SJCRH30 (cell line): ENCODE results near the gene HBA1. TPM values are rescaled to one million over a fixed set of nuclear protein-coding genes. Genes with fewer than 3 reads are reported as not detected.
"Not testable (repeated sequence)": the region's sequence is repeated elsewhere in the genome, so short reads cannot be mapped to it uniquely, and the experiment has no call there.

Experiments
- DNase-seq, 2 experiments: peaks; one replicate each; pipeline ENCODE4 v3.0.0-alpha.2; 2015 to 2020
- H3K27ac ChIP-seq: fragments of 250-450 bp; sonication (Bioruptor Pico); 2 replicates; pipeline ENCODE4 v1.5.1; 2020; ENCODE audit warnings: mild to moderate bottlenecking, moderate library complexity
- H3K27me3 ChIP-seq: fragments of 250-450 bp; sonication (Bioruptor Pico); 2 replicates; pipeline ENCODE4 v1.5.1; 2020; ENCODE audit warnings: mild to moderate bottlenecking, moderate library complexity
- H3K36me3 ChIP-seq: fragments of 250-450 bp; sonication (Bioruptor Pico); 2 replicates; pipeline ENCODE4 v1.5.1; 2020; ENCODE audit warnings: mild to moderate bottlenecking, moderate library complexity
- H3K4me1 ChIP-seq: fragments of 250-450 bp; sonication (Bioruptor Pico); 2 replicates; pipeline ENCODE4 v1.5.1; 2020; ENCODE audit warnings: mild to moderate bottlenecking, moderate library complexity
- H3K4me3 ChIP-seq: fragments of 250-450 bp; sonication (Bioruptor Pico); 2 replicates; pipeline ENCODE4 v1.5.1; 2020; ENCODE audit warnings: mild to moderate bottlenecking, moderate library complexity
- H3K9me3 ChIP-seq: fragments of 250-450 bp; sonication (Bioruptor Pico); replicated peaks from 2 replicates; pipeline ENCODE4 v1.5.1; 2020; ENCODE audit warnings: mild to moderate bottlenecking, moderate library complexity
- total RNA-seq: library from RNA; depleted of rRNA; stranded (reverse); fragments of >200 nt; shearing (Covaris generic); gene quantifications from 2 replicates; pipeline ENCODE4 v1.2.3, GENCODE V29; 2014; rRNA removed

Gene HBA1
- total RNA-seq, 1 experiment from 2014 or later: not detected

DNA sequence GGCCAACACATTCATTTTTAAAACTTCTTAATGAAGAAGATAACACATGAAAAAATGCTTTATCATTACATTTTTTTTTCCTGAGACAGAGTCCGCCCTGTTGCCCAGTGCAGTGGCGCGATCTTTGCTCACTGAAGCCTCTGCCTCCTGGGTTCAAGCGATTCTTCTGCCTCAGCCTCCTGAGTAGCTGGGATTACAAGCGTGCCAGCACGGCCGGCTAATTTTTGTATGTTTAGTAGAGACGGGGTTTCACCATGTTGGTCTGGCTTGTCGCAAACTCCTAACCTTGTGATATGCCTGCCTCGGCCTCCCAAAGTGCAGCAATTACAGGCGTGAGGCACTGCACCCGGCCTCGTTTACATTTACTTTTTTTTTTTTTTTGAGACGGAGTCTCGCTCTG, 17.0 kb downstream of the HBA1 start:
- Histone ChIP-seq H3K9me3 (no peaks in the 10 kb centered on the region), H3K27me3 (no peaks in the 10 kb centered on the region), H3K4me3 (no peak overlapping the region), H3K4me1 (no peaks in the 10 kb centered on the region), H3K36me3 (peaks cover 85% of the 10 kb centered on the region), H3K27ac (no peak overlapping the region)
- no peak for DNase-seq

DNA sequence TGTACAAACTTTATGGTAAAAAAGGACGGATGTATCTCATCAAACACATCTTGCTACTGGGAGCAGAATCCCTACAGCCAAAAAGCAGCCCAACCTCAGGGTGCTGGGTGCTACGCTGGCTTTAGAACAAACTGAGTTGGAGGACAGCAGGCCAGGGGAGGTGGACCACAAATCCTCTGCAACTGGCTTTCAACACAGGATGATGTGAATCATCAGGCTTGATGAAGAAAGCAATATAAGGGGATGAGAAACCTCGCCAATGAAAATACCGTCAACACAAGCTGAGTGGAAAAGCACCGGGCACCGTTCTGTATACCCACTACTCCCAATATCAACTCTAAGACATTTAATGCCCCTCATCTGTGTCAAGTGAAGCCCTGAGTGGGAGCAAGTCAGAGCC, 18.0 kb downstream of the HBA1 start:
- H3K9me3 ChIP-seq: no peaks in the 10 kb centered on the region
- peaks cover 86% of the 10 kb centered on the region for H3K36me3 ChIP-seq
- no peak overlapping the region for H3K27ac ChIP-seq
- no peak overlapping the region for H3K4me3 ChIP-seq
- H3K4me1 ChIP-seq: no peaks in the 10 kb centered on the region
- H3K27me3 ChIP-seq: no peaks in the 10 kb centered on the region
- no peak for DNase-seq

DNA sequence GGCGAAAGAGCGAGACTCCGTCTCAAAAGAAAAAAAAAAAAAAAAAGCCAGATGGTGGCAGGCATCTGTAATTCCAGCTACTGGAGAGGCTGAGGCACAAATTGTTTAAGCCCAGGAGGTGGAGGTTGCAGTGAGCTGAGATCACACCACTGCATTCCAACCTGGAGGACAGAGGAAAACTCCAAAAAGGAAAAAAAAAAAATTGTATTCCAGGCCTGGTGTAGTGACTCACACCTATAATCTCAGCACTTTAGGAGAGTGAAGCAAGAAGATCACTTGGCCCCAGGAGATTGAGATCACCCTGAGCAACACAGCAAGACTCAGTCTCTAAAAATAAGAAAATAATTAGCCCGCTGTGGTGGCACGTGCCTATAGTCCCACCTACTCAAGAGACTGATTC, 23.9 kb downstream of the HBA1 start:
- H3K36me3 ChIP-seq: peaks cover 73% of the 10 kb centered on the region
- no peak for DNase-seq
- no peak overlapping the region for H3K27ac ChIP-seq
- no peaks in the 10 kb centered on the region for H3K9me3 ChIP-seq
- no peaks in the 10 kb centered on the region for H3K27me3 ChIP-seq
- no peak overlapping the region for H3K4me3 ChIP-seq
- H3K4me1 ChIP-seq: no peaks in the 10 kb centered on the region

DNA sequence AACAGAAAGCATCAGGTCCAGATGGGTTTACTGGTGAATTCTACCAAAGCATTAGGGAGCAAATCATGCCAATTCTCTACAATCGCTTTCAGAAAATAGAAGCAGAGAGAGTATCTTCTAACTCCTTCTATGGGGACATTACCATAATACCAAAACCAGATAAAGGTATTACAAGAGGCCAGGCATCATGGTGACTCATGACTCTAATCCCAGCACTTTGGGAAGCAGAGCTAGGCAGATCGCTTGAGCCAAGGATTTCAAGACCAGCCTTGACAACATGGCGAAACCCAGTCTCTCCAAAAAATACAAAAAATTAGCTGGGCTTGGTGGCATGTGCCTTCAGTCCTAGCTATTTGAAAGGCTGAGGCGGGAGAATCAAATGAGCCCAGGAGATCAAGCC, 26.8 kb downstream of the HBA1 start:
- Histone ChIP-seq H3K27me3 (no peaks in the 10 kb centered on the region), H3K9me3 (no peaks in the 10 kb centered on the region), H3K4me1 (no peaks in the 10 kb centered on the region), H3K36me3 (peaks cover 72% of the 10 kb centered on the region), H3K4me3 (no peak overlapping the region), H3K27ac (no peak overlapping the region)
- DNase-seq: no peak

DNA sequence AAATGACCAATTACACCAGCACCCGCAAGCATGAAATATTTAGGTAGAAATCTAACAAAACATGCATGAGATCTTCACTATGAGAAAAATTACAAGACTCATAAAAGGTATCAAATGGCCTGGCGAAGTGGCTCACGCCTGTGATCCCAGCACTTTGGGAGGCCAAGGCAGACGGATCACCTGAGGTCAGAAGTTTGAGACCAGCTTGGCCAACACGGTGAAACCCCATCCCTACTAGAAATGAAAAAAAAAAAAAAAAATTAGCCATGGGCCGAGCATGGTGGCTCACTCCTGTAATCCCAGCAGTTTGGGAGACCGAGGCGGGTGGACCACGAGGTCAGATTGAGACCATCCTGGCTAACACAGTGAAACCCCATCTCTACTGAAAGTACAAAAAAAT, 27.6 kb downstream of the HBA1 start:
- H3K27ac ChIP-seq, H3K4me1 ChIP-seq, DNase-seq, H3K27me3 ChIP-seq, H3K9me3 ChIP-seq, H3K4me3 ChIP-seq: not testable (repeated sequence)
- H3K36me3 ChIP-seq: peaks cover 72% of the 10 kb centered on the region

DNA sequence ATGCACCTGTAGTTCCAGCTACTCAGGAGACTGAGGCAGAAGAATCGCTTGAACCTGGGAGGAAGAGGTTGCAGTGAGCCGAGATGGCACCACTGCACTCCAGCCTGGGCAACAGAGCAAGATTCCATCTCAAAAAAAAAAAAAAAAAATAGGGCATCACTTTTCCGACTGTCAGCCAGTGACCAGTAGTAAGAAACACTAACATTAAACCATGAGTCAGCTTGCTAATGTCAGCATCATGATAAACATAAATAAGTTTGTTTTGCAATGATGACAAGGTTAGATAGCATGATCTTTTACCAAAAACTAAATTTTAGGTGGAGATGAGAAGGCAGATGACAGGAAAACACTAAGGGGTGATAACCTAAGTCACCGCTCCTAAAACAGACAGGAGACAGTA, 32.9 kb downstream of the HBA1 start:
- H3K36me3 ChIP-seq: peaks cover 67% of the 10 kb centered on the region
- not testable (repeated sequence) for DNase-seq, H3K4me1 ChIP-seq, H3K4me3 ChIP-seq, H3K27ac ChIP-seq, H3K9me3 ChIP-seq, H3K27me3 ChIP-seq

DNA sequence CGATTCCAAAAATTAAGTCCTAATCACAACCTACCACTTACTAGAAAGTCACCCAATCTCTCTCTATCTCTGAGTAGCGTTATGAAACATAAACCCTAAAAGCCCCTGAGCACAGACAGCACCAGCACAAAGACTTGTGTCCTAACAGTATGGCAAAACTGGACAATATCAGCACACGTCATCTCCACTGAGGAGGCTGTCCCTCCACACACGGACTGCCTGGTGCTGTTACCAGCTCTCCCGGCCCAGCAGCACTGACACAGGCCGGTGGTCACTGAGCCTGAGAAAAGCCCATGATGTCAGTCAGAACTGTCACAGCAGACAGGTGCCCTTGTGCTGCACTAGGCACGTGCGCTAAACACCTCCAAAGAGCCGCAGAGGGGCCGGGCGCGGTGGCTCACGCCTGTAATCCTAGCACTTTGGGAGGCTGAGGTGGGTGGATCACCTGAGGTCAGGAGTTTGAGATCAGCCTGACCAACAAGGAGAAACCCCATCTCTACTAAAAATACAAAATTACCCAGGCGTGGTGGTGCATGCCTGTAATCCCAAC, 35.2 kb downstream of the HBA1 start:
- not testable (repeated sequence) for H3K27me3 ChIP-seq, H3K27ac ChIP-seq, H3K4me1 ChIP-seq, H3K4me3 ChIP-seq, H3K9me3 ChIP-seq, DNase-seq
- peaks cover 58% of the 10 kb centered on the region for H3K36me3 ChIP-seq

DNA sequence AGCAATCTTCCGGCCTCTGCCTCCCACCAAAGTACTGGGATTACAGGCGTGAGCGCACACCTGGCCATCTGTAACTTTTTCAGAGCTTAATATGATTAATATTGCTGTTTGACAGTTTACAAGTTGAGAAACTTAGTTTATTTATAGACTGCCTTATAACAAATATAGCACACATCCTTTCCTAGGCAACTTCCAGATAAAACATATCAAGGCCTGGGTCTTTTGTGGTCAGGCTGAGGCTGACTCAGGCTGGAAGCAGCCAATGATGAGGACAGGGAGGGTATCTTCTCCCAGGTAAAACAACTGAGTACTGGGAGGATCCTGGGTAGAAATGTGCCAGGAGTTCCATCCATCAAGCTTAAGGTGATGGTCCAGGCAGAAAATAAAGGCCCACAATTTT, 36.5 kb downstream of the HBA1 start:
- no peak for DNase-seq
- H3K9me3 ChIP-seq: no peaks in the 10 kb centered on the region
- peaks cover 58% of the 10 kb centered on the region for H3K36me3 ChIP-seq
- no peaks in the 10 kb centered on the region for H3K27me3 ChIP-seq
- no peaks in the 10 kb centered on the region for H3K4me1 ChIP-seq
- H3K4me3 ChIP-seq: no peak overlapping the region
- no peak overlapping the region for H3K27ac ChIP-seq

DNA sequence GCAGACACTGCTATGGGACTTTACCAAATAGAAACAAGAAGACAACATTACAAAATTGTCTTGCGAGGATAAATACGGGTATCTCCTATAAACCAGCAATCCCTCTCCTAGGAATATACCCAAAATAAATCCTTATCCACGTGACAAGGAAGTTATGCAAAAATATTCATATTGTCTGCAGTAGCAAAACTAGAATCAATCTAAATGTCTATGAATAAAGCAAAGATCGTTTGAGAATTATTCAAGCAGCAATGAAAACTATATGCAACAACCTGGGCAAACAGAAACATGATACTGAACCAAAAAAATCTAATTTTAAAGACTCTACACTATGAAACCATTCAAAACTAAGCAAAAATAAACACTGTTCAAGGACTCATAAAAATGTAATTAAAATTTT, 43.5 kb downstream of the HBA1 start:
- peaks cover 69% of the 10 kb centered on the region for H3K36me3 ChIP-seq
- no peak overlapping the region for H3K27ac ChIP-seq
- H3K4me3 ChIP-seq: no peak overlapping the region
- H3K4me1 ChIP-seq: no peaks in the 10 kb centered on the region
- DNase-seq: no peak
- no peaks in the 10 kb centered on the region for H3K27me3 ChIP-seq
- no peaks in the 10 kb centered on the region for H3K9me3 ChIP-seq

Other genes with a start within 250 kb of the HBA1 start
- 20.9 and 24.3 TPM in 2 replicates for gene POLR3K, start 123.1 kb upstream of the HBA1 start, total RNA-seq
- 60.7 and 63.4 TPM in 2 replicates for gene SNRNP25, start 122.9 kb upstream of the HBA1 start, total RNA-seq
- gene RHBDF1, start 104.0 kb upstream of the HBA1 start, total RNA-seq: 24.1 and 25.3 TPM in 2 replicates
- gene MPG, start 98.5 kb upstream of the HBA1 start, total RNA-seq: 37.8 and 47.2 TPM in 2 replicates
- gene NPRL3, start 38.0 kb upstream of the HBA1 start, total RNA-seq: 9.8 and 11.5 TPM in 2 replicates
- not detected in 2 replicates for gene HBZ, start 24.0 kb upstream of the HBA1 start, total RNA-seq
- not detected in 2 replicates for gene HBM, start 10.7 kb upstream of the HBA1 start, total RNA-seq
- gene HBA2, start 3.8 kb upstream of the HBA1 start, total RNA-seq: not detected in 2 replicates
- not detected in 2 replicates for gene HBQ1, start 3.8 kb downstream of the HBA1 start, total RNA-seq
- 38.0 and 47.4 TPM in 2 replicates for gene LUC7L, start 52.8 kb downstream of the HBA1 start, total RNA-seq
- gene FAM234A, start 58.1 kb downstream of the HBA1 start, total RNA-seq: 28.3 and 28.9 TPM in 2 replicates
- gene RGS11, start 99.3 kb downstream of the HBA1 start, total RNA-seq: not detected in 2 replicates
- gene ARHGDIG, start 103.9 kb downstream of the HBA1 start, total RNA-seq: not detected in 2 replicates
- gene PDIA2, start 106.5 kb downstream of the HBA1 start, total RNA-seq: 0.18 and 0.38 TPM in 2 replicates
- 20.9 and 21.1 TPM in 2 replicates for gene AXIN1, start 176.0 kb downstream of the HBA1 start, total RNA-seq
- 81.4 and 96.8 TPM in 2 replicates for gene MRPL28, start 193.9 kb downstream of the HBA1 start, total RNA-seq
- gene PGAP6, start 205.3 kb downstream of the HBA1 start, total RNA-seq: 25.6 and 27.5 TPM in 2 replicates
- 140 and 149 TPM in 2 replicates for gene NME4, start 220.5 kb downstream of the HBA1 start, total RNA-seq
- gene DECR2, start 225.2 kb downstream of the HBA1 start, total RNA-seq: 4.8 and 5.7 TPM in 2 replicates
- gene RAB11FIP3, start 249.0 kb downstream of the HBA1 start, total RNA-seq: 28.6 and 30.2 TPM in 2 replicates